Measurements from ENCODE around the gene HTRA2. TPM values are rescaled to one million over a fixed set of nuclear protein-coding genes. Genes with fewer than 3 reads are reported as not detected.

Gene HTRA2
- total and polyA plus RNA-seq, 4 donors, result 13.3 to 81.8 (median 18.5) TPM

DNA sequence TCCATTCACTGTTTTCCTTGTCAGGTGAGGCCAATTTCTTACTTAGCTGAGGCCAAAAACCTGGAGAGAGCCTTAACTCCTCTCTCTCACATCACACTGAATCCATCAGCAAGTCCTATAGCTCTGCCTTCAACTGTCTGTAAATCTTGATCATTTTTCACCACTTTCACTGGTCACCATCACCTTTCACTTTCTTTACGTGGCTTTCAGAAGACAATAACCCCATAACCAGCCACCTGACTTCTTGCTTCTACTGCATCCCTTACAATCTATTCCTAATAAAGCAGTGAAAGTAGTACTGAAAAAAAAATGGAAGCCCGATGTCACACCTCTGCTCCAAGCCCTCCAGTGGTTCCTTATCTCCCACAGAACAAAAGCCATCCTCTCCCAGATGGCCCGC is 16.3 kb downstream of the HTRA2 start:
- H3K36me3 ChIP-seq (ENCODE audit: control insufficient read depth in 4 of 4, insufficient read depth in 3 of 4, low read depth in 1 of 4, low read length in 3 of 4), result no peaks in the 10 kb centered on the region
- H3K27me3 ChIP-seq (ENCODE audit: control insufficient read depth in 4 of 4, insufficient read depth in 4 of 4, low read length in 3 of 4), result no peaks in the 10 kb centered on the region
- WGBS, result 68% methylated on average over 3 of the region's 3 CpGs
- TF ChIP-seq, protein P1, sequence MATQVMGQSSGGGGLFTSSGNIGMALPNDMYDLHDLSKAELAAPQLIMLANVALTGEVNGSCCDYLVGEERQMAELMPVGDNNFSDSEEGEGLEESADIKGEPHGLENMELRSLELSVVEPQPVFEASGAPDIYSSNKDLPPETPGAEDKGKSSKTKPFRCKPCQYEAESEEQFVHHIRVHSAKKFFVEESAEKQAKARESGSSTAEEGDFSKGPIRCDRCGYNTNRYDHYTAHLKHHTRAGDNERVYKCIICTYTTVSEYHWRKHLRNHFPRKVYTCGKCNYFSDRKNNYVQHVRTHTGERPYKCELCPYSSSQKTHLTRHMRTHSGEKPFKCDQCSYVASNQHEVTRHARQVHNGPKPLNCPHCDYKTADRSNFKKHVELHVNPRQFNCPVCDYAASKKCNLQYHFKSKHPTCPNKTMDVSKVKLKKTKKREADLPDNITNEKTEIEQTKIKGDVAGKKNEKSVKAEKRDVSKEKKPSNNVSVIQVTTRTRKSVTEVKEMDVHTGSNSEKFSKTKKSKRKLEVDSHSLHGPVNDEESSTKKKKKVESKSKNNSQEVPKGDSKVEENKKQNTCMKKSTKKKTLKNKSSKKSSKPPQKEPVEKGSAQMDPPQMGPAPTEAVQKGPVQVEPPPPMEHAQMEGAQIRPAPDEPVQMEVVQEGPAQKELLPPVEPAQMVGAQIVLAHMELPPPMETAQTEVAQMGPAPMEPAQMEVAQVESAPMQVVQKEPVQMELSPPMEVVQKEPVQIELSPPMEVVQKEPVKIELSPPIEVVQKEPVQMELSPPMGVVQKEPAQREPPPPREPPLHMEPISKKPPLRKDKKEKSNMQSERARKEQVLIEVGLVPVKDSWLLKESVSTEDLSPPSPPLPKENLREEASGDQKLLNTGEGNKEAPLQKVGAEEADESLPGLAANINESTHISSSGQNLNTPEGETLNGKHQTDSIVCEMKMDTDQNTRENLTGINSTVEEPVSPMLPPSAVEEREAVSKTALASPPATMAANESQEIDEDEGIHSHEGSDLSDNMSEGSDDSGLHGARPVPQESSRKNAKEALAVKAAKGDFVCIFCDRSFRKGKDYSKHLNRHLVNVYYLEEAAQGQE (IDR thresholded peaks at IDR 0.05), result no peak
- TF ChIP-seq, protein P2, sequence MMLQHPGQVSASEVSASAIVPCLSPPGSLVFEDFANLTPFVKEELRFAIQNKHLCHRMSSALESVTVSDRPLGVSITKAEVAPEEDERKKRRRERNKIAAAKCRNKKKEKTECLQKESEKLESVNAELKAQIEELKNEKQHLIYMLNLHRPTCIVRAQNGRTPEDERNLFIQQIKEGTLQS (IDR thresholded peaks at IDR 0.05), result no peak
- H3K9ac ChIP-seq (ENCODE audit: low read depth in 1 of 2, low read length in 2 of 2), result no peak overlapping the region
- no peak for DNase-seq (ENCODE audit: low spot score)
- no peak overlapping the region for H3K4me3 ChIP-seq (ENCODE audit: low read depth in 1 of 3, low read length in 3 of 3)
- H3K9me3 ChIP-seq (ENCODE audit: control insufficient read depth in 4 of 4, low read length in 3 of 4), result no peaks in the 10 kb centered on the region
- H3K4me1 ChIP-seq (ENCODE audit: control insufficient read depth in 4 of 4, insufficient read depth in 4 of 4, low read length in 3 of 4), result peaks cover 5 to 16% (median 9%) of the 10 kb centered on the region in 4 donors
- H3K27ac ChIP-seq (ENCODE audit: low read depth in 1 of 2, low read length in 2 of 2), result no peak overlapping the region

DNA sequence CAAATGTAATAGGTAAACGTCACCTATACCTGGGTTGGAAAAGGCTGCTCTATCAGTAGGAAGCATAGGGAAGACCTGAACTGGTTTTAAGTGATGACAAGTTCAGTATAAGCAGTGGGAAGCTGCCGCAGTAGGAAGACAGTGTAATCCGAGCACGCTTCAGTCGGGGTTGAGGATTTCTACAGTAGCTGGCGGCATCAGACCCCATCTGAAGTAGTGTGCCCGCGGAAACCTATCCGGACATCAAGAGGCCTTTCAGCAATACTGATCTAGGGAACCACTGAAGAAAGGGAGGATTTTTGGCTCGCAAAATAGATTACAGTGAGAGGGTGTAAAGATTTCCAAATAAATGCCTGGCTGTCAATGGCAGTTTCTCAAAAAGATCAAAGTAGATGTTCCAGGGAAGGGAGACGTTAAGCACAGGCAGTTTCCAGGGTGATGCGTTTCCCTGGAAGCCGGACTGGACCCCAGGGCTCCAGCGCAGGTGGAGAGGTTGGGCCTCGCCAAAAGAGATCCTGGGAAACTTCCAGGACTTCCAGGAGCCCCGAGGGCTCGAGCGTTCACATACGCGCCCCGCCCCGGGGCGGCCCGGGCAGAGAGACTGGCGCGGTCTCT is 18.7 kb downstream of the HTRA2 start:
- Histone ChIP-seq H3K9ac (ENCODE audit: low read depth in 1 of 2, low read length in 2 of 2) (peak overlapping the region in 1 of 2 donors; percentile 47), H3K27me3 (ENCODE audit: control insufficient read depth in 4 of 4, insufficient read depth in 4 of 4, low read length in 3 of 4) (no peaks in the 10 kb centered on the region), H3K4me3 (ENCODE audit: low read depth in 1 of 3, low read length in 3 of 3) (peak overlapping the region; percentile 24 to 58 (median 56)), H3K9me3 (ENCODE audit: control insufficient read depth in 4 of 4, low read length in 3 of 4) (no peaks in the 10 kb centered on the region), H3K36me3 (ENCODE audit: control insufficient read depth in 4 of 4, insufficient read depth in 3 of 4, low read depth in 1 of 4, low read length in 3 of 4) (no peaks in the 10 kb centered on the region), H3K4me1 (ENCODE audit: control insufficient read depth in 4 of 4, insufficient read depth in 4 of 4, low read length in 3 of 4) (peaks cover 5 to 16% (median 9%) of the 10 kb centered on the region in 4 donors), H3K27ac (ENCODE audit: low read depth in 1 of 2, low read length in 2 of 2) (no peak overlapping the region)
- TF ChIP-seq FOXA1 (IDR thresholded peaks at IDR 0.05), result no peak
- TF ChIP-seq FOXA2 (IDR thresholded peaks at IDR 0.05), result no peak
- TF ChIP-seq, protein P3, sequence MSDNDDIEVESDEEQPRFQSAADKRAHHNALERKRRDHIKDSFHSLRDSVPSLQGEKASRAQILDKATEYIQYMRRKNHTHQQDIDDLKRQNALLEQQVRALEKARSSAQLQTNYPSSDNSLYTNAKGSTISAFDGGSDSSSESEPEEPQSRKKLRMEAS (IDR thresholded peaks at IDR 0.05), result no peak
- no peak for TF ChIP-seq GABPA (IDR thresholded peaks at IDR 0.05 in 1 of 2, conservative IDR thresholded peaks at IDR 0.05 in 1 of 2)
- TF ChIP-seq, protein P1 (IDR thresholded peaks at IDR 0.05), result no peak
- TF ChIP-seq RXRA (IDR thresholded peaks at IDR 0.05), result no peak
- WGBS, result 14% methylated on average over 26 of the region's 26 CpGs
- DNase-seq (ENCODE audit: low spot score), result no peak

Data from liver (tissue), 9 donors.